ENCODE results near the gene NRP1.
"Not testable (repeated sequence)": the region's sequence is repeated elsewhere in the genome, so short reads cannot be mapped to it uniquely, and the experiment has no call there.

NRP1 gene

GRCh38 chr10:33334153-33334804, at the start of gene NRP1:
Gene NRP1 (minus strand): TSS chr10:33334667. CDS start chr10:33334382, 285 bp downstream.
- DNase-seq (ENCODE audit: low read depth, low spot score), result no peak

GRCh38 chr10:33384201-33384600, 49.7 kb upstream of the NRP1 start:
- DNase-seq (ENCODE audit: low read depth, low spot score), result not testable (repeated sequence)

- DNase-seq (ENCODE audit: low read depth, low spot score), result no peak
Measured at GRCh38 chr10:33382921-33383713, 48.6 kb upstream of the NRP1 start.

- no peak for DNase-seq (ENCODE audit: low read depth, low spot score)
Measured at GRCh38 chr10:33382216-33382600, 47.7 kb upstream of the NRP1 start.

- no peak for DNase-seq (ENCODE audit: low read depth, low spot score)
Measured at GRCh38 chr10:33381451-33382215, 47.2 kb upstream of the NRP1 start.

GRCh38 chr10:33377658-33378025, 43.2 kb upstream of the NRP1 start:
- no peak for DNase-seq (ENCODE audit: low read depth, low spot score)

- no peak for DNase-seq (ENCODE audit: low read depth, low spot score)
Measured at GRCh38 chr10:33376976-33377657, 42.6 kb upstream of the NRP1 start.

- DNase-seq (ENCODE audit: low read depth, low spot score), result no peak
Measured at GRCh38 chr10:33376476-33376875, 42.0 kb upstream of the NRP1 start.

GRCh38 chr10:33373263-33373662, 38.8 kb upstream of the NRP1 start:
- no peak for DNase-seq (ENCODE audit: low read depth, low spot score)

- no peak for DNase-seq (ENCODE audit: low read depth, low spot score)
Measured at GRCh38 chr10:33371234-33371633, 36.8 kb upstream of the NRP1 start.

GRCh38 chr10:33370434-33370930, 36.0 kb upstream of the NRP1 start:
- DNase-seq (ENCODE audit: low read depth, low spot score), result no peak

- no peak for DNase-seq (ENCODE audit: low read depth, low spot score)
Measured at GRCh38 chr10:33368086-33368485, 33.6 kb upstream of the NRP1 start.

GRCh38 chr10:33365871-33366411, 31.5 kb upstream of the NRP1 start:
- no peak for DNase-seq (ENCODE audit: low read depth, low spot score)

- no peak for DNase-seq (ENCODE audit: low read depth, low spot score)
Measured at GRCh38 chr10:33365301-33365700, 30.8 kb upstream of the NRP1 start.

GRCh38 chr10:33363106-33363505, 28.6 kb upstream of the NRP1 start:
- no peak for DNase-seq (ENCODE audit: low read depth, low spot score)

GRCh38 chr10:33358016-33358415, 23.5 kb upstream of the NRP1 start:
- no peak for DNase-seq (ENCODE audit: low read depth, low spot score)

GRCh38 chr10:33355274-33355673, 20.8 kb upstream of the NRP1 start:
- DNase-seq (ENCODE audit: low read depth, low spot score), result no peak

- no peak for DNase-seq (ENCODE audit: low read depth, low spot score)
Measured at GRCh38 chr10:33353853-33354252, 19.4 kb upstream of the NRP1 start.

- no peak for DNase-seq (ENCODE audit: low read depth, low spot score)
Measured at GRCh38 chr10:33353334-33353733, 18.9 kb upstream of the NRP1 start.

GRCh38 chr10:33352615-33353014, 18.1 kb upstream of the NRP1 start:
- DNase-seq (ENCODE audit: low read depth, low spot score), result no peak

GRCh38 chr10:33352175-33352574, 17.7 kb upstream of the NRP1 start:
- DNase-seq (ENCODE audit: low read depth, low spot score), result no peak

Measured in brain pericyte (primary cell).